ENCODE data around the gene KIAA0930.

GRCh38 chr22:45270095-45271020 is 29.7 kb upstream of the KIAA0930 start:
- TF ChIP-seq, protein P1, sequence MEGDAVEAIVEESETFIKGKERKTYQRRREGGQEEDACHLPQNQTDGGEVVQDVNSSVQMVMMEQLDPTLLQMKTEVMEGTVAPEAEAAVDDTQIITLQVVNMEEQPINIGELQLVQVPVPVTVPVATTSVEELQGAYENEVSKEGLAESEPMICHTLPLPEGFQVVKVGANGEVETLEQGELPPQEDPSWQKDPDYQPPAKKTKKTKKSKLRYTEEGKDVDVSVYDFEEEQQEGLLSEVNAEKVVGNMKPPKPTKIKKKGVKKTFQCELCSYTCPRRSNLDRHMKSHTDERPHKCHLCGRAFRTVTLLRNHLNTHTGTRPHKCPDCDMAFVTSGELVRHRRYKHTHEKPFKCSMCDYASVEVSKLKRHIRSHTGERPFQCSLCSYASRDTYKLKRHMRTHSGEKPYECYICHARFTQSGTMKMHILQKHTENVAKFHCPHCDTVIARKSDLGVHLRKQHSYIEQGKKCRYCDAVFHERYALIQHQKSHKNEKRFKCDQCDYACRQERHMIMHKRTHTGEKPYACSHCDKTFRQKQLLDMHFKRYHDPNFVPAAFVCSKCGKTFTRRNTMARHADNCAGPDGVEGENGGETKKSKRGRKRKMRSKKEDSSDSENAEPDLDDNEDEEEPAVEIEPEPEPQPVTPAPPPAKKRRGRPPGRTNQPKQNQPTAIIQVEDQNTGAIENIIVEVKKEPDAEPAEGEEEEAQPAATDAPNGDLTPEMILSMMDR (IDR thresholded peaks at IDR 0.05; ENCODE audit: low read length): no peak
- TF ChIP-seq EZH2 (IDR thresholded peaks at IDR 0.05; ENCODE audit: borderline replicate concordance, low read length): no peak
